CD8-positive, alpha-beta memory T cell (primary cell): ENCODE results near the gene MYH15. TPM values are rescaled to one million over a fixed set of nuclear protein-coding genes. Genes with fewer than 3 reads are reported as not detected.

Experiments
- CTCF ChIA-PET: fragments of 350-600 bp; sonication (Branson Sonifier 250); formaldehyde crosslinking; loops from one replicate; lab custom pipeline; 2021; ENCODE audit warnings: antibody characterized with exemption; lab: Charles Lee
- POLR2A ChIA-PET: fragments of 350-600 bp; sonication (Branson Sonifier 250); formaldehyde crosslinking; loops from one replicate; lab custom pipeline; 2021; ENCODE audit warnings: antibody characterized with exemption; lab: Charles Lee
- DNase-seq, 5 donors: peaks; one replicate each; pipeline versions ENCODE4 v3.0.0 to v3.0.0-alpha.2; 2020 to 2022; ENCODE audit warnings: mixed read lengths in 1 of 5
- H3K27ac ChIP-seq: one replicate; pipeline ENCODE4 v1.7.0; 2013; ENCODE audit warnings: low read depth, mild to moderate bottlenecking, low read length, moderate library complexity
- H3K27me3 ChIP-seq: 2 replicates; pipeline ENCODE4 v1.7.0; 2013; ENCODE audit warnings: low read length, mild to moderate bottlenecking; ENCODE audit not compliant: insufficient read depth, poor library complexity, severe bottlenecking
- H3K36me3 ChIP-seq: 2 replicates; pipeline ENCODE4 v1.7.0; 2013; ENCODE audit warnings: mild to moderate bottlenecking, low read length, moderate library complexity; ENCODE audit not compliant: insufficient read depth
- H3K4me1 ChIP-seq: 2 replicates; pipeline ENCODE4 v1.7.0; 2013; ENCODE audit warnings: mild to moderate bottlenecking, low read length, moderate library complexity; ENCODE audit not compliant: insufficient read depth
- H3K4me3 ChIP-seq: 2 replicates; pipeline ENCODE4 v1.7.0; 2013; ENCODE audit warnings: mild to moderate bottlenecking, low read length
- H3K9me3 ChIP-seq: 2 replicates; pipeline ENCODE4 v1.7.0; 2013; ENCODE audit warnings: mild to moderate bottlenecking, low read length
- H3K27ac Mint-ChIP-seq, 8 donors: one replicate each; pipeline ENCODE4 v1.8.0; 2020 to 2021; ENCODE audit warnings: mixed read lengths in 8 of 8, mild to moderate bottlenecking in 6 of 8, inconsistent platforms in 3 of 8, moderate library complexity in 3 of 8
- H3K27me3 Mint-ChIP-seq, 2 donors: one replicate each; pipeline ENCODE4 v1.8.0; 2020 to 2021; ENCODE audit warnings: mixed read lengths in 2 of 2, mild to moderate bottlenecking in 1 of 2, moderate library complexity in 1 of 2
- H3K36me3 Mint-ChIP-seq, 3 donors: one replicate each; pipeline ENCODE4 v1.8.0; 2020 to 2021; ENCODE audit warnings: mixed read lengths in 3 of 3, inconsistent platforms in 1 of 3, mild to moderate bottlenecking in 1 of 3
- H3K4me1 Mint-ChIP-seq, 3 donors: one replicate each; pipeline ENCODE4 v1.8.0; 2020 to 2021; ENCODE audit warnings: mixed read lengths in 3 of 3, inconsistent platforms in 1 of 3, mild to moderate bottlenecking in 1 of 3
- H3K4me3 Mint-ChIP-seq, 7 donors: one replicate each; pipeline ENCODE4 v1.8.0; 2020 to 2021; ENCODE audit warnings: mixed read lengths in 7 of 7, mild to moderate bottlenecking in 6 of 7, moderate library complexity in 4 of 7, inconsistent platforms in 2 of 7
- H3K9me3 Mint-ChIP-seq, 5 donors: one replicate each; pipeline ENCODE4 v1.8.0; 2020 to 2022; ENCODE audit warnings: mixed read lengths in 5 of 5, mild to moderate bottlenecking in 3 of 5, moderate library complexity in 2 of 5, inconsistent platforms in 1 of 5
- polyA plus RNA-seq: library from polyadenylated mRNA; unstranded; fragments of 300-500 nt; fragmentation: Illumina TruSeq; gene quantifications from one replicate; pipeline ENCODE4 v1.2.3, GENCODE V29; 2021
- total RNA-seq, 2 experiments: library from RNA; stranded (reverse); gene quantifications; one replicate each; pipeline ENCODE4 v1.2.3, GENCODE V29; 2021

Gene MYH15
- total and polyA plus RNA-seq, 3 experiments from 2014 or later = 0.11 to 0.18 TPM; not detected in 1

DNA sequence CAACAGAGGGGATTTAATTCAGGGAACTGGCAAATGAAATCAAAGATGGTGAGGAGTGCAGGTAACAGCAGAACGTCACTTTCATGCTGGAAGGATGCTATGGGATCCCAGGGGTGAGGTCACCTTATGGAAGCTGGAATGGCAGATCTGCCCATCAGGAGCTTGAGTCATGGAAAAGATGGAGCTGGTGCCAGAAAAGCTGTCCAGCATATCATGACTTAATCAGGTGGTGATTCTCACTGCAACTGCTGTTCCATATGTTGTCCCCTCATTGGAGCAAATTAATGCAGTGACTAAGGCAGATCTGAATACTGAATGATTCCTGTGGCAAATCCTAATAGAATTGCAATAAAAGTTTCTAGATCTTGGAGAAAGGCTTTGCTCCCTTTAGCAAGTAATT lies 175.7 kb downstream of the MYH15 start:
- no peak for DNase-seq
- H3K27ac ChIP-seq = no peak overlapping the region
- Mint-ChIP-seq H3K27me3 (no peaks in the 10 kb centered on the region), H3K4me1 (no peaks in the 10 kb centered on the region), H3K36me3 (no peaks in the 10 kb centered on the region), H3K4me3 (no peak overlapping the region), H3K9me3 (no peaks in the 10 kb centered on the region), H3K27ac (no peak overlapping the region)
- CTCF ChIA-PET = no interaction called here
- H3K36me3 ChIP-seq = no peaks in the 10 kb centered on the region
- H3K27me3 ChIP-seq = no peaks in the 10 kb centered on the region
- POLR2A ChIA-PET = no interaction called here
- no peak overlapping the region for H3K4me3 ChIP-seq
- H3K9me3 ChIP-seq = no peaks in the 10 kb centered on the region
- H3K4me1 ChIP-seq = no peaks in the 10 kb centered on the region

DNA sequence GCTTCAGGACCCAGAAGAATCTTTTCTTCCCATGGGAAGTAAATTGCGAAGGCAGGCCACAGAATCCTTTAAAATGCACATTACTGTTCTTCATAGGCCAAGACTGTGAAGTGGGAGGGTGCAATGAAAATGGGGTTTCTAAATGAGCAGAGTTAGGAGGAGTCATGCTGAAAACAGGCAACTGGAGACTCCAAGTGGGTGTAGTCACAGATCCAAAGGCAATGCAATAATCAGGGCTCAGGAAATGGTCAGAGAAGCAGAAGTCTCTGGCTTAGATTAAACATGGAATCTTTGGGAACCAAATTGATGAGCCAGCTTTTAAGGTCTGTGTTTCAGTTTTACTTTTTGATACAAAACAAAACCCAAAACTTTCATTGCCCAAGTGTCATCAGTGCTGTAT lies 176.4 kb downstream of the MYH15 start:
- no peaks in the 10 kb centered on the region for H3K9me3 ChIP-seq
- H3K27ac ChIP-seq = no peak overlapping the region
- ChIA-PET CTCF (no interaction called here), POLR2A (no interaction called here)
- DNase-seq = no peak
- Mint-ChIP-seq H3K4me1 (peaks cover 0 to 4% (median 3%) of the 10 kb centered on the region in 3 donors), H3K9me3 (no peaks in the 10 kb centered on the region), H3K4me3 (no peak overlapping the region), H3K36me3 (no peaks in the 10 kb centered on the region), H3K27ac (no peak overlapping the region), H3K27me3 (no peaks in the 10 kb centered on the region)
- no peaks in the 10 kb centered on the region for H3K36me3 ChIP-seq
- no peaks in the 10 kb centered on the region for H3K27me3 ChIP-seq
- no peak overlapping the region for H3K4me3 ChIP-seq
- H3K4me1 ChIP-seq = no peaks in the 10 kb centered on the region

GRCh38 chr3:108331792-108332191 lies 178.6 kb downstream of the MYH15 start:
- Histone ChIP-seq H3K9me3 (no peaks in the 10 kb centered on the region), H3K36me3 (no peaks in the 10 kb centered on the region), H3K27me3 (no peaks in the 10 kb centered on the region), H3K4me1 (no peaks in the 10 kb centered on the region), H3K4me3 (no peak overlapping the region), H3K27ac (no peak overlapping the region)
- Mint-ChIP-seq H3K27me3 (no peaks in the 10 kb centered on the region), H3K9me3 (peaks cover 0 to 4% (median 0%) of the 10 kb centered on the region in 5 donors), H3K27ac (no peak overlapping the region), H3K36me3 (peaks cover 0 to 4% (median 0%) of the 10 kb centered on the region in 3 donors), H3K4me3 (no peak overlapping the region), H3K4me1 (peaks cover 0 to 11% (median 8%) of the 10 kb centered on the region in 3 donors)
- DNase-seq = no peak
- ChIA-PET POLR2A (no interaction called here), CTCF (no interaction called here)

Other genes with a start within 250 kb of the MYH15 start
- 1 to 10 TPM; 1.0 to 1.1 TPM for gene HHLA2, start 214.0 kb downstream of the MYH15 start, total RNA-seq
- 0.46 TPM for gene HHLA2, start 214.0 kb downstream of the MYH15 start, polyA plus RNA-seq
- gene CIP2A, start 78.8 kb upstream of the MYH15 start, total RNA-seq = 10 to 100 TPM; 41.7 to 42.6 TPM
- gene CIP2A, start 78.8 kb upstream of the MYH15 start, polyA plus RNA-seq = 3.5 TPM
- 10 to 100 TPM in 1 of 2 experiments, 1 to 10 TPM in 1; 8.6 to 10.5 TPM for gene DZIP3, start 79.1 kb upstream of the MYH15 start, total RNA-seq
- 14.3 TPM for gene DZIP3, start 79.1 kb upstream of the MYH15 start, polyA plus RNA-seq
- not detected for gene RETNLB, start 246.8 kb upstream of the MYH15 start, total RNA-seq
- gene RETNLB, start 246.8 kb upstream of the MYH15 start, polyA plus RNA-seq = not detected